HEK293 (cell line): ENCODE results near the gene SIM2.

Experiments
- CTCF ChIA-PET: fragments of 350-600 bp; formaldehyde crosslinking; extraction: SDS; loops from one replicate; lab custom pipeline; 2021; ENCODE audit warnings: antibody characterized with exemption; lab: Yijun Ruan, JAX
- POLR2A ChIA-PET: fragments of 300-600 bp; formaldehyde crosslinking; extraction: SDS; loops from one replicate; lab custom pipeline; 2020; ENCODE audit warnings: antibody characterized with exemption, inconsistent platforms; lab: Yijun Ruan, JAX
- H3K27ac ChIP-seq: fragments of 200-500 bp; sonication (Bioruptor generic); 2 replicates; pipeline ENCODE4 v1.5.1; 2014; ENCODE audit warnings: low read depth, low read length, control low read depth, inconsistent platforms; ENCODE audit errors: extremely low read depth
- H3K36me3 ChIP-seq, 2 experiments: fragments of 200-500 bp in 1 of 2; sonication (Bioruptor generic) in 1 of 2; 1 replicate in 1 of 2; 2 replicates in 1 of 2; pipeline ENCODE4 v1.5.1; 2014 to 2017; ENCODE audit warnings: inconsistent platforms in 2 of 2, low read length in 2 of 2; ENCODE audit not compliant: control insufficient read depth in 2 of 2, insufficient read depth in 1 of 2
- H3K4me1 ChIP-seq: fragments of 200-500 bp; sonication (Bioruptor generic); 2 replicates; pipeline ENCODE4 v1.5.1; 2014; ENCODE audit warnings: mild to moderate bottlenecking, low read length, inconsistent platforms; ENCODE audit not compliant: control insufficient read depth, insufficient read depth
- H3K4me3 ChIP-seq: 2 replicates; pipeline ENCODE4 v1.5.1; 2011; ENCODE audit warnings: low read depth, mild to moderate bottlenecking, control low read depth, low read length, moderate library complexity
- H3K9me3 ChIP-seq: fragments of 200-500 bp; sonication (Bioruptor generic); 2 replicates; pipeline ENCODE4 v1.5.1; 2014; ENCODE audit warnings: low read depth, low read length, inconsistent platforms; ENCODE audit not compliant: control insufficient read depth, insufficient read depth
- BCL11B ChIP-seq: fragments of 450-650 bp; formaldehyde crosslinking; IDR thresholded peaks from 2 replicates; pipeline ENCODE4 v1.5.1; 2016; ENCODE audit warnings: low read depth, missing biosample characterization, missing genetic modification characterization
- KLF16 ChIP-seq: fragments of 450-650 bp; formaldehyde crosslinking; IDR thresholded peaks from 2 replicates; pipeline ENCODE4 v1.5.1; 2017; ENCODE audit warnings: missing biosample characterization, missing genetic modification characterization
- KLF8 ChIP-seq: fragments of 450-650 bp; formaldehyde crosslinking; IDR thresholded peaks from 2 replicates; pipeline ENCODE4 v1.5.1; 2016; ENCODE audit warnings: missing biosample characterization, missing genetic modification characterization
- SP3 ChIP-seq: fragments of 450-650 bp; formaldehyde crosslinking; IDR thresholded peaks from 2 replicates; pipeline ENCODE4 v1.5.1; 2016; ENCODE audit warnings: missing biosample characterization, missing genetic modification characterization
- YY1 ChIP-seq: fragments of 450-650 bp; formaldehyde crosslinking; IDR thresholded peaks from 2 replicates; pipeline ENCODE4 v1.5.1; 2018; ENCODE audit warnings: missing biosample characterization, missing genetic modification characterization
- ZBTB17 ChIP-seq: fragments of 450-650 bp; formaldehyde crosslinking; IDR thresholded peaks from 2 replicates; pipeline ENCODE4 v1.5.1; 2016; ENCODE audit warnings: missing biosample characterization, missing genetic modification characterization
- ZBTB48 ChIP-seq: fragments of 450-650 bp; formaldehyde crosslinking; IDR thresholded peaks from 2 replicates; pipeline ENCODE4 v1.5.1; 2016; ENCODE audit warnings: missing biosample characterization, missing genetic modification characterization
- ZBTB7A ChIP-seq: fragments of 450-650 bp; formaldehyde crosslinking; IDR thresholded peaks from 2 replicates; pipeline ENCODE4 v1.5.1; 2016; ENCODE audit warnings: low read depth, missing biosample characterization, missing genetic modification characterization
- ZEB2 ChIP-seq: fragments of 450-650 bp; formaldehyde crosslinking; IDR thresholded peaks from 2 replicates; pipeline ENCODE4 v1.5.1; 2016; ENCODE audit warnings: missing biosample characterization, missing genetic modification characterization
- ZNF174 ChIP-seq: fragments of 450-650 bp; formaldehyde crosslinking; IDR thresholded peaks from 2 replicates; pipeline ENCODE4 v1.5.0; 2017; ENCODE audit warnings: missing biosample characterization, mild to moderate bottlenecking, missing genetic modification characterization
- ZNF24 ChIP-seq: fragments of 450-650 bp; formaldehyde crosslinking; IDR thresholded peaks from 2 replicates; pipeline ENCODE4 v1.5.1; 2016; ENCODE audit warnings: missing biosample characterization, missing genetic modification characterization
- ZNF426 ChIP-seq: fragments of 450-650 bp; formaldehyde crosslinking; IDR thresholded peaks from 2 replicates; pipeline ENCODE4 v1.5.1; 2017; ENCODE audit warnings: missing biosample characterization, missing genetic modification characterization, mild to moderate bottlenecking, inconsistent platforms, moderate library complexity
- ZNF473 ChIP-seq: fragments of 450-650 bp; formaldehyde crosslinking; IDR thresholded peaks from 2 replicates; pipeline ENCODE4 v1.5.1; 2017; ENCODE audit warnings: missing biosample characterization, missing genetic modification characterization
- ZNF48 ChIP-seq: fragments of 450-650 bp; formaldehyde crosslinking; IDR thresholded peaks from 2 replicates; pipeline ENCODE4 v1.5.1; 2016; ENCODE audit warnings: missing biosample characterization, missing genetic modification characterization
- ZNF624 ChIP-seq: fragments of 450-650 bp; formaldehyde crosslinking; IDR thresholded peaks from 2 replicates; pipeline ENCODE4 v1.5.1; 2017; ENCODE audit warnings: missing biosample characterization, missing genetic modification characterization
- ZNF830 ChIP-seq: fragments of 450-650 bp; IDR thresholded peaks from 2 replicates; pipeline ENCODE4 v1.5.0; 2018; ENCODE audit warnings: missing biosample characterization, missing genetic modification characterization, low read depth, mild to moderate bottlenecking, moderate library complexity
- ZSCAN16 ChIP-seq: fragments of 450-650 bp; formaldehyde crosslinking; IDR thresholded peaks from 2 replicates; pipeline ENCODE4 v1.5.1; 2016; ENCODE audit warnings: missing biosample characterization, missing genetic modification characterization
- ZSCAN30 ChIP-seq: fragments of 450-650 bp; IDR thresholded peaks from 2 replicates; pipeline ENCODE4 v1.5.1; 2018; ENCODE audit warnings: missing biosample characterization, mild to moderate bottlenecking, missing genetic modification characterization, moderate library complexity
- TF ChIP-seq, protein P1 (sequence below): fragments of 450-650 bp; formaldehyde crosslinking; IDR thresholded peaks from 2 replicates; pipeline ENCODE4 v1.5.1; 2017; ENCODE audit warnings: missing biosample characterization, mild to moderate bottlenecking, missing genetic modification characterization, moderate library complexity
- TF ChIP-seq, protein P2 (sequence below): fragments of 450-650 bp; formaldehyde crosslinking; IDR thresholded peaks from 2 replicates; pipeline ENCODE4 v1.5.1; 2017; ENCODE audit warnings: missing biosample characterization, missing genetic modification characterization
- TF ChIP-seq, protein P3 (sequence below): fragments of 450-650 bp; formaldehyde crosslinking; IDR thresholded peaks from 2 replicates; pipeline ENCODE4 v1.5.1; 2016; ENCODE audit warnings: missing biosample characterization, missing genetic modification characterization
- TF ChIP-seq, protein P4 (sequence below): fragments of 450-650 bp; formaldehyde crosslinking; IDR thresholded peaks from 2 replicates; pipeline ENCODE4 v1.5.1; 2016; ENCODE audit warnings: missing biosample characterization, missing genetic modification characterization
- TF ChIP-seq, protein P5 (sequence below): fragments of 450-650 bp; formaldehyde crosslinking; optimal IDR thresholded peaks from 2 replicates; pipeline ENCODE3; 2016; ENCODE audit warnings: missing biosample characterization, mild to moderate bottlenecking, missing genetic modification characterization
- TF ChIP-seq, protein P6 (sequence below): fragments of 450-650 bp; formaldehyde crosslinking; IDR thresholded peaks from 2 replicates; pipeline ENCODE4 v1.5.0; 2017; ENCODE audit warnings: missing biosample characterization, missing genetic modification characterization, borderline replicate concordance
- TF ChIP-seq, protein P7 (sequence below): fragments of 450-650 bp; formaldehyde crosslinking; IDR thresholded peaks from 2 replicates; pipeline ENCODE4 v1.5.1; 2017; ENCODE audit warnings: missing biosample characterization, missing genetic modification characterization

The SIM2 gene

DNA sequence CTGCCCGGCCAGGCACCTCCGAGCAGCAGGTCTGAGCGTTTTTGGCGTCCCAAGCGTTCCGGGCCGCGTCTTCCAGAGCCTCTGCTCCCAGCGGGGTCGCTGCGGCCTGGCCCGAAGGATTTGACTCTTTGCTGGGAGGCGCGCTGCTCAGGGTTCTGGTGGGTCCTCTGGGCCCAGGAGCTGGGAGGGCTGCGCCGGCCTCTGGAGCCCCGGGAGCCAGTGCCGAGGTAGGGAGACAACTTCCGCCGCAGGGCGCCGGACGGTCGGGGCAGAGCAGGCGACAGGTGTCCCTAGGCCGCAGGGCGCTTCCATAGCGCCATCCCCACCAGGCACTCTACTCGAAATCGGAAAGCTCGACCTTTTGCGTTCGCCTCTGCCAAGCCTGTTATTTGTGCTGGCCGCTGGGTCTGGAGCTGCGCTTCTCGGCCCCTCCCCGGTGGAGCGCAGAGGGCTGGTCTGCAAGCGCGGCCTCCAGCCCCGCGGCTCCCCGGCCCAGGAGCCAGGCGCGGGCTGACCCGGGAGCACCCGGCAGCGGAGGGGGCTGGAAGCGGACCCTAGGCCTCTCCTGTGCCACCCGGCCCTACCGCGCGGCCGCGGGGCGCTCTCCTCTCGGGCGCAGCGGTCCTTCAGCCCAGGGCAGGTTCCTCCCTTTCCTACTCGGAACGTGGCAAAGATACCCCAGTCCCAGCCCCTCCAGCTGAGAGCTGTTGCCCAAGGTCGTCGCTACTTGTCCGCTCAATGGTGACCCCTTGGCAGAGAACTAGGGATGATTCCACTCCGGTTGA, 2.2 kb downstream of the SIM2 start:
- Histone ChIP-seq H3K4me1 (peaks cover 4% of the 10 kb centered on the region; the same call in 1 of the 2 replicates), H3K27ac (peak overlapping the region; percentile 91), H3K9me3 (no peaks in the 10 kb centered on the region), H3K4me3 (peak overlapping the region; percentile 73), H3K36me3 (no peaks in the 10 kb centered on the region)
- CTCF ChIA-PET, result interaction anchor here (0.5 to 2.9 kb wide), 11 partner anchors 10 to 279 kb away, joined by 3 to 12 read pairs (median 4); no protein-coding TSS in a partner anchor
- POLR2A ChIA-PET, result interaction anchor here (0.6 to 1.2 kb wide), 4 partner anchors 9 to 381 kb away, joined by 3 read pairs; partner anchors contain the start of gene MORC3
- no peak for TF ChIP-seq ZNF174
- no peak for TF ChIP-seq SP3
- no peak for TF ChIP-seq ZNF473 (tag by site-specific recombination)
- peak; percentile 77 for TF ChIP-seq KLF16 (tag by site-specific recombination)
- TF ChIP-seq, protein P1, sequence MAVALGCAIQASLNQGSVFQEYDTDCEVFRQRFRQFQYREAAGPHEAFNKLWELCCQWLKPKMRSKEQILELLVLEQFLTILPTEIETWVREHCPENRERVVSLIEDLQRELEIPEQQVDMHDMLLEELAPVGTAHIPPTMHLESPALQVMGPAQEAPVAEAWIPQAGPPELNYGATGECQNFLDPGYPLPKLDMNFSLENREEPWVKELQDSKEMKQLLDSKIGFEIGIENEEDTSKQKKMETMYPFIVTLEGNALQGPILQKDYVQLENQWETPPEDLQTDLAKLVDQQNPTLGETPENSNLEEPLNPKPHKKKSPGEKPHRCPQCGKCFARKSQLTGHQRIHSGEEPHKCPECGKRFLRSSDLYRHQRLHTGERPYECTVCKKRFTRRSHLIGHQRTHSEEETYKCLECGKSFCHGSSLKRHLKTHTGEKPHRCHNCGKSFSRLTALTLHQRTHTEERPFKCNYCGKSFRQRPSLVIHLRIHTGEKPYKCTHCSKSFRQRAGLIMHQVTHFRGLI (tag by site-specific recombination), result peak; percentile 27; the same call in 1 of the 2 replicates
- no peak for TF ChIP-seq ZNF24
- TF ChIP-seq ZBTB17 (tag by site-specific recombination), result peak; percentile 96
- TF ChIP-seq ZEB2 (tag by site-specific recombination), result peak; percentile 42; the same call in 1 of the 2 replicates
- no peak for TF ChIP-seq ZNF426 (tag by site-specific recombination)
- TF ChIP-seq, protein P2, sequence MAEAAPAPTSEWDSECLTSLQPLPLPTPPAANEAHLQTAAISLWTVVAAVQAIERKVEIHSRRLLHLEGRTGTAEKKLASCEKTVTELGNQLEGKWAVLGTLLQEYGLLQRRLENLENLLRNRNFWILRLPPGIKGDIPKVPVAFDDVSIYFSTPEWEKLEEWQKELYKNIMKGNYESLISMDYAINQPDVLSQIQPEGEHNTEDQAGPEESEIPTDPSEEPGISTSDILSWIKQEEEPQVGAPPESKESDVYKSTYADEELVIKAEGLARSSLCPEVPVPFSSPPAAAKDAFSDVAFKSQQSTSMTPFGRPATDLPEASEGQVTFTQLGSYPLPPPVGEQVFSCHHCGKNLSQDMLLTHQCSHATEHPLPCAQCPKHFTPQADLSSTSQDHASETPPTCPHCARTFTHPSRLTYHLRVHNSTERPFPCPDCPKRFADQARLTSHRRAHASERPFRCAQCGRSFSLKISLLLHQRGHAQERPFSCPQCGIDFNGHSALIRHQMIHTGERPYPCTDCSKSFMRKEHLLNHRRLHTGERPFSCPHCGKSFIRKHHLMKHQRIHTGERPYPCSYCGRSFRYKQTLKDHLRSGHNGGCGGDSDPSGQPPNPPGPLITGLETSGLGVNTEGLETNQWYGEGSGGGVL (tag by site-specific recombination), result no peak
- TF ChIP-seq, protein P3, sequence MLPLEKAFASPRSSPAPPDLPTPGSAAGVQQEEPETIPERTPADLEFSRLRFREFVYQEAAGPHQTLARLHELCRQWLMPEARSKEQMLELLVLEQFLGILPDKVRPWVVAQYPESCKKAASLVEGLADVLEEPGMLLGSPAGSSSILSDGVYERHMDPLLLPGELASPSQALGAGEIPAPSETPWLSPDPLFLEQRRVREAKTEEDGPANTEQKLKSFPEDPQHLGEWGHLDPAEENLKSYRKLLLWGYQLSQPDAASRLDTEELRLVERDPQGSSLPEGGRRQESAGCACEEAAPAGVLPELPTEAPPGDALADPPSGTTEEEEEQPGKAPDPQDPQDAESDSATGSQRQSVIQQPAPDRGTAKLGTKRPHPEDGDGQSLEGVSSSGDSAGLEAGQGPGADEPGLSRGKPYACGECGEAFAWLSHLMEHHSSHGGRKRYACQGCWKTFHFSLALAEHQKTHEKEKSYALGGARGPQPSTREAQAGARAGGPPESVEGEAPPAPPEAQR (tag by site-specific recombination), result no peak
- TF ChIP-seq ZBTB48 (tag by site-specific recombination), result peak; percentile 79; the same call in 1 of the 2 replicates
- TF ChIP-seq, protein P4, sequence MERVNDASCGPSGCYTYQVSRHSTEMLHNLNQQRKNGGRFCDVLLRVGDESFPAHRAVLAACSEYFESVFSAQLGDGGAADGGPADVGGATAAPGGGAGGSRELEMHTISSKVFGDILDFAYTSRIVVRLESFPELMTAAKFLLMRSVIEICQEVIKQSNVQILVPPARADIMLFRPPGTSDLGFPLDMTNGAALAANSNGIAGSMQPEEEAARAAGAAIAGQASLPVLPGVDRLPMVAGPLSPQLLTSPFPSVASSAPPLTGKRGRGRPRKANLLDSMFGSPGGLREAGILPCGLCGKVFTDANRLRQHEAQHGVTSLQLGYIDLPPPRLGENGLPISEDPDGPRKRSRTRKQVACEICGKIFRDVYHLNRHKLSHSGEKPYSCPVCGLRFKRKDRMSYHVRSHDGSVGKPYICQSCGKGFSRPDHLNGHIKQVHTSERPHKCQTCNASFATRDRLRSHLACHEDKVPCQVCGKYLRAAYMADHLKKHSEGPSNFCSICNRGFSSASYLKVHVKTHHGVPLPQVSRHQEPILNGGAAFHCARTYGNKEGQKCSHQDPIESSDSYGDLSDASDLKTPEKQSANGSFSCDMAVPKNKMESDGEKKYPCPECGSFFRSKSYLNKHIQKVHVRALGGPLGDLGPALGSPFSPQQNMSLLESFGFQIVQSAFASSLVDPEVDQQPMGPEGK (tag by site-specific recombination), result peak; percentile 35
- TF ChIP-seq ZNF830 (tag by site-specific recombination), result no peak
- TF ChIP-seq ZSCAN30 (tag by site-specific recombination), result peak; percentile 78
- peak; percentile 60 for TF ChIP-seq KLF8 (tag by site-specific recombination)
- TF ChIP-seq ZNF624 (tag by site-specific recombination), result no peak
- TF ChIP-seq, protein P5, sequence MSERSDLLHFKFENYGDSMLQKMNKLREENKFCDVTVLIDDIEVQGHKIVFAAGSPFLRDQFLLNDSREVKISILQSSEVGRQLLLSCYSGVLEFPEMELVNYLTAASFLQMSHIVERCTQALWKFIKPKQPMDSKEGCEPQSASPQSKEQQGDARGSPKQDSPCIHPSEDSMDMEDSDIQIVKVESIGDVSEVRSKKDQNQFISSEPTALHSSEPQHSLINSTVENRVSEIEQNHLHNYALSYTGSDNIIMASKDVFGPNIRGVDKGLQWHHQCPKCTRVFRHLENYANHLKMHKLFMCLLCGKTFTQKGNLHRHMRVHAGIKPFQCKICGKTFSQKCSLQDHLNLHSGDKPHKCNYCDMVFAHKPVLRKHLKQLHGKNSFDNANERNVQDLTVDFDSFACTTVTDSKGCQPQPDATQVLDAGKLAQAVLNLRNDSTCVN (tag by site-specific recombination), result peak; percentile 80
- no peak for TF ChIP-seq ZSCAN16 (tag by site-specific recombination)
- 0 out of 2 replicates have a peak, but pooled peaks have one; percentile 50 for TF ChIP-seq ZBTB7A (tag by site-specific recombination)
- no peak for TF ChIP-seq BCL11B (tag by site-specific recombination)
- no peak for TF ChIP-seq ZNF48
- TF ChIP-seq, protein P6, sequence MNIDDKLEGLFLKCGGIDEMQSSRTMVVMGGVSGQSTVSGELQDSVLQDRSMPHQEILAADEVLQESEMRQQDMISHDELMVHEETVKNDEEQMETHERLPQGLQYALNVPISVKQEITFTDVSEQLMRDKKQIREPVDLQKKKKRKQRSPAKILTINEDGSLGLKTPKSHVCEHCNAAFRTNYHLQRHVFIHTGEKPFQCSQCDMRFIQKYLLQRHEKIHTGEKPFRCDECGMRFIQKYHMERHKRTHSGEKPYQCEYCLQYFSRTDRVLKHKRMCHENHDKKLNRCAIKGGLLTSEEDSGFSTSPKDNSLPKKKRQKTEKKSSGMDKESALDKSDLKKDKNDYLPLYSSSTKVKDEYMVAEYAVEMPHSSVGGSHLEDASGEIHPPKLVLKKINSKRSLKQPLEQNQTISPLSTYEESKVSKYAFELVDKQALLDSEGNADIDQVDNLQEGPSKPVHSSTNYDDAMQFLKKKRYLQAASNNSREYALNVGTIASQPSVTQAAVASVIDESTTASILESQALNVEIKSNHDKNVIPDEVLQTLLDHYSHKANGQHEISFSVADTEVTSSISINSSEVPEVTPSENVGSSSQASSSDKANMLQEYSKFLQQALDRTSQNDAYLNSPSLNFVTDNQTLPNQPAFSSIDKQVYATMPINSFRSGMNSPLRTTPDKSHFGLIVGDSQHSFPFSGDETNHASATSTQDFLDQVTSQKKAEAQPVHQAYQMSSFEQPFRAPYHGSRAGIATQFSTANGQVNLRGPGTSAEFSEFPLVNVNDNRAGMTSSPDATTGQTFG (tag by site-specific recombination), result no peak
- TF ChIP-seq, protein P7, sequence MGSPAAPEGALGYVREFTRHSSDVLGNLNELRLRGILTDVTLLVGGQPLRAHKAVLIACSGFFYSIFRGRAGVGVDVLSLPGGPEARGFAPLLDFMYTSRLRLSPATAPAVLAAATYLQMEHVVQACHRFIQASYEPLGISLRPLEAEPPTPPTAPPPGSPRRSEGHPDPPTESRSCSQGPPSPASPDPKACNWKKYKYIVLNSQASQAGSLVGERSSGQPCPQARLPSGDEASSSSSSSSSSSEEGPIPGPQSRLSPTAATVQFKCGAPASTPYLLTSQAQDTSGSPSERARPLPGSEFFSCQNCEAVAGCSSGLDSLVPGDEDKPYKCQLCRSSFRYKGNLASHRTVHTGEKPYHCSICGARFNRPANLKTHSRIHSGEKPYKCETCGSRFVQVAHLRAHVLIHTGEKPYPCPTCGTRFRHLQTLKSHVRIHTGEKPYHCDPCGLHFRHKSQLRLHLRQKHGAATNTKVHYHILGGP, result no peak
- no peak for TF ChIP-seq YY1
